Astrocyte (in vitro differentiated cells and primary cell): ENCODE data around the gene PLA2G6. TPM values are rescaled to one million over a fixed set of nuclear protein-coding genes. Genes with fewer than 3 reads are reported as not detected.

Experiments
- DNase-seq: peaks from one replicate; pipeline ENCODE4 v3.0.0-alpha.2; 2010; ENCODE audit warnings: low read depth
- FAIRE-seq: peaks from 2 replicates; lab custom pipeline; 2011; peaks lifted over from hg19 to GRCh38; lab: Jason Lieb, UNC
- H2AFZ ChIP-seq: 2 replicates; pipeline ENCODE4 v1.6.0; 2012; ENCODE audit warnings: low read depth, low read length, inconsistent platforms
- H3K27ac ChIP-seq: 2 replicates; pipeline ENCODE4 v1.5.1; 2011; ENCODE audit warnings: low read depth, low read length, inconsistent platforms
- H3K27me3 ChIP-seq: 2 replicates; pipeline ENCODE4 v1.6.0; 2011; ENCODE audit warnings: low read length, inconsistent platforms; ENCODE audit not compliant: insufficient read depth
- H3K36me3 ChIP-seq: 2 replicates; pipeline ENCODE4 v1.5.1; 2011; ENCODE audit warnings: low read length, inconsistent platforms; ENCODE audit not compliant: insufficient read depth
- H3K4me1 ChIP-seq: 2 replicates; pipeline ENCODE4 v1.5.1; 2011; ENCODE audit warnings: low read length, inconsistent platforms; ENCODE audit not compliant: insufficient read depth
- H3K4me2 ChIP-seq: 2 replicates; pipeline ENCODE4 v1.6.0; 2012; ENCODE audit warnings: low read length, inconsistent platforms
- H3K4me3 ChIP-seq: 2 replicates; pipeline ENCODE4 v1.5.1; 2011; ENCODE audit warnings: low read depth, mild to moderate bottlenecking, low read length, inconsistent platforms; ENCODE audit not compliant: insufficient read depth
- H3K79me2 ChIP-seq: 2 replicates; pipeline ENCODE4 v1.6.0; 2012; ENCODE audit warnings: mild to moderate bottlenecking, low read length, inconsistent platforms; ENCODE audit not compliant: insufficient read depth
- H3K9ac ChIP-seq: 2 replicates; pipeline ENCODE4 v1.6.0; 2012; ENCODE audit warnings: mild to moderate bottlenecking, low read length, inconsistent platforms
- H3K9me3 ChIP-seq: 2 replicates; pipeline ENCODE4 v1.5.1; 2012; ENCODE audit warnings: low read depth, mild to moderate bottlenecking, low read length, inconsistent platforms; ENCODE audit not compliant: insufficient read depth
- H4K20me1 ChIP-seq: 2 replicates; pipeline ENCODE4 v1.6.0; 2012; ENCODE audit warnings: low read length, inconsistent platforms; ENCODE audit not compliant: insufficient read depth
- H3K27ac Mint-ChIP-seq: one replicate; pipeline ENCODE4 v1.8.0; 2021; ENCODE audit warnings: mild to moderate bottlenecking, mixed read lengths; ENCODE audit not compliant: unreplicated experiment
- H3K27me3 Mint-ChIP-seq: one replicate; pipeline ENCODE4 v1.8.0; 2021; ENCODE audit warnings: low read depth, mixed read lengths; ENCODE audit not compliant: unreplicated experiment
- H3K36me3 Mint-ChIP-seq: one replicate; pipeline ENCODE4 v1.8.0; 2021; ENCODE audit warnings: low read depth, mixed read lengths; ENCODE audit not compliant: unreplicated experiment
- H3K4me1 Mint-ChIP-seq: one replicate; pipeline ENCODE4 v1.8.0; 2021; ENCODE audit warnings: low read depth, mixed read lengths; ENCODE audit not compliant: unreplicated experiment
- H3K4me3 Mint-ChIP-seq: one replicate; pipeline ENCODE4 v1.8.0; 2021; ENCODE audit warnings: mild to moderate bottlenecking, moderate library complexity, mixed read lengths; ENCODE audit not compliant: unreplicated experiment
- H3K9me3 Mint-ChIP-seq: one replicate; pipeline ENCODE4 v1.8.0; 2021; ENCODE audit warnings: mild to moderate bottlenecking, mixed read lengths; ENCODE audit not compliant: unreplicated experiment
- EZH2 ChIP-seq: IDR thresholded peaks from 2 replicates; pipeline ENCODE4 v1.6.1; 2012; ENCODE audit warnings: mild to moderate bottlenecking, low read length, inconsistent platforms; ENCODE audit not compliant: insufficient read depth
- total RNA-seq: library from RNA; stranded (reverse); gene quantifications from 2 replicates; pipeline ENCODE4 v1.2.1, GENCODE V29; 2021
- TF ChIP-seq, protein P1 (sequence below): IDR thresholded peaks from 2 replicates; pipeline ENCODE4 v1.5.1; 2011; ENCODE audit warnings: low read depth, mild to moderate bottlenecking, inconsistent platforms, low read length, moderate library complexity; ENCODE audit not compliant: insufficient read depth

The PLA2G6 gene
- total RNA-seq, 1 donor from 2014 or later: 10.0 TPM

DNA sequence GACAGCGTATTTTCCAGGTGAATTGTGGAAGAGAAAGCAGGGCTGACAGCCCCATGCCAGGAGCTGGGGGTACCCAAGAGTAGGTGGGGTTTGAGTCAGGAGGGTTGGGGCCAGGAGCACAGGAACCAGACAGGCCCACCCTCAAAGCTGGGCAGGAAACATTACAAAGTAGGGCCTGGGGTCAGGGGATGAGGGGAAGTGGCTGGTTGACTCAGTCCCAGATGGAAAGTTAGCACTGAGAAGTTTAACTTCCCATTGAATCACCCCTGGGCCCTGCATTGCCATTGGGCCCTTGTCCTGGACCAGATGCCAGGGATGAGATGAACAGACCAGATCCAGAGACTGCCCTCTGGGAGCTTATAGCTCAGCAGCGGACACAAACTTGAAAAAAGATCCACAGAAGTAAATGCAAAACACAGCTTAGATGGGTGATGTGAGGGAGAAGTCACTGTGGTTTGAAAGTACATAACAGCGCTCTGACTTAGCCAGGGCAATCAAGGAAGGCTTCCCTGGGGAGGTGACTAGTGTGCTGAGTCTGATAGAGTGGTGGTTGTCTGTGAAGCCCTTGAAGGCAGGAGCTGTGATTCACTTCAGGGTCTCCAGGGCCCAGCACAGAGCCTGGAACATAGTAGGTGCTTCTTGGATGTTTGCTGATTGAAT is 22.4 kb upstream of the PLA2G6 start:
- peak overlapping the region; percentile 78 for H3K27ac Mint-ChIP-seq
- Histone ChIP-seq H3K27me3 (no peaks in the 10 kb centered on the region), H3K4me2 (peak overlapping the region; percentile 95), H3K4me3 (peak overlapping the region; percentile 88), H3K9me3 (no peaks in the 10 kb centered on the region), H2AFZ (no peak overlapping the region), H3K27ac (peak overlapping the region; percentile 99), H3K79me2 (peaks cover 62% of the 10 kb centered on the region), H3K4me1 (peaks cover 38% of the 10 kb centered on the region), H3K36me3 (no peaks in the 10 kb centered on the region), H4K20me1 (peaks cover 56% of the 10 kb centered on the region), H3K9ac (peak overlapping the region; percentile 99)
- peak; percentile 47 for FAIRE-seq
- H3K9me3 Mint-ChIP-seq: peaks cover 2% of the 10 kb centered on the region
- TF ChIP-seq, protein P1, sequence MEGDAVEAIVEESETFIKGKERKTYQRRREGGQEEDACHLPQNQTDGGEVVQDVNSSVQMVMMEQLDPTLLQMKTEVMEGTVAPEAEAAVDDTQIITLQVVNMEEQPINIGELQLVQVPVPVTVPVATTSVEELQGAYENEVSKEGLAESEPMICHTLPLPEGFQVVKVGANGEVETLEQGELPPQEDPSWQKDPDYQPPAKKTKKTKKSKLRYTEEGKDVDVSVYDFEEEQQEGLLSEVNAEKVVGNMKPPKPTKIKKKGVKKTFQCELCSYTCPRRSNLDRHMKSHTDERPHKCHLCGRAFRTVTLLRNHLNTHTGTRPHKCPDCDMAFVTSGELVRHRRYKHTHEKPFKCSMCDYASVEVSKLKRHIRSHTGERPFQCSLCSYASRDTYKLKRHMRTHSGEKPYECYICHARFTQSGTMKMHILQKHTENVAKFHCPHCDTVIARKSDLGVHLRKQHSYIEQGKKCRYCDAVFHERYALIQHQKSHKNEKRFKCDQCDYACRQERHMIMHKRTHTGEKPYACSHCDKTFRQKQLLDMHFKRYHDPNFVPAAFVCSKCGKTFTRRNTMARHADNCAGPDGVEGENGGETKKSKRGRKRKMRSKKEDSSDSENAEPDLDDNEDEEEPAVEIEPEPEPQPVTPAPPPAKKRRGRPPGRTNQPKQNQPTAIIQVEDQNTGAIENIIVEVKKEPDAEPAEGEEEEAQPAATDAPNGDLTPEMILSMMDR: no peak
- TF ChIP-seq EZH2: no peak
- H3K36me3 Mint-ChIP-seq: peaks cover 11% of the 10 kb centered on the region
- peaks cover 19% of the 10 kb centered on the region for H3K4me1 Mint-ChIP-seq
- DNase-seq: peak; percentile 48
- peak overlapping the region; percentile 87 for H3K4me3 Mint-ChIP-seq
- no peaks in the 10 kb centered on the region for H3K27me3 Mint-ChIP-seq

DNA sequence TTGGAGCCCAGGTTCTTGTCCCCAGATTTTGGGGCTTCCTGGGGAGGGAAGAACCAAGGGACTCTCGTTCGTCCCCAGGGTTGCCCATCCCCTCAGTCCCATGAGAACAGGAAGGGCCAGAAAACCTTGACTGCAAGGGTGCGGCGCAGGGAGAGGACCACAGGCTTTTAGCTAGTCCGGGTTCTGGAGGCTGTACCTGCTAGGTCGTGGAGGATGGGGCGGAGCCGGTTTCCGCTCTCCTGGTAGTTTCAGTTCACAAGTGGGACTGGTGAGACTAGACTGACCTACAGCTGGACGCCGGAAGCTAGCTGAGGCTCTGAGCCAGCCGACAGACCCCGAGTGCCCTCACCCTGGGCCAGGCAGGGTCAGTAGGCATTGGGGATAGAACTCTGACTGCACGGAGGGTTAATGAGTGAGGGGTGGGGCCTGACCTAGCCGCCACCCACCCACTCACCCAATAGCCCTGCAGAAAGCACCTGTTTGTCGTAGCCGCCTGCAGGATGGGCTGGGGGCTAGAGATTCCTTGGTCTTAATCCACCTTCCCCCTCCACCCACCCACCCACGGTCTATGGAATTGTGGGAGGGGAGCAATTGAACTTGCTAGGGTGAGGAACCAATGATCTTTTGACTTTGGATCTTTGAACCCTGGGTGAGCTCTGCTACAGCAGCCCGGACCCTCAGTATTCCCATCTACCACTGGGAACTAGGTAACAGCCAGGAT is 21.6 kb upstream of the PLA2G6 start:
- Histone ChIP-seq H3K79me2 (peaks cover 55% of the 10 kb centered on the region), H3K27ac (peak overlapping the region; percentile 99), H3K4me2 (peak overlapping the region; percentile 95), H3K36me3 (no peaks in the 10 kb centered on the region), H3K9ac (peak overlapping the region; percentile 99), H4K20me1 (peaks cover 49% of the 10 kb centered on the region), H3K9me3 (no peaks in the 10 kb centered on the region), H2AFZ (no peak overlapping the region), H3K27me3 (no peaks in the 10 kb centered on the region), H3K4me3 (peak overlapping the region; percentile 88), H3K4me1 (peaks cover 38% of the 10 kb centered on the region)
- Mint-ChIP-seq H3K27me3 (no peaks in the 10 kb centered on the region), H3K4me1 (peaks cover 19% of the 10 kb centered on the region), H3K9me3 (peaks cover 2% of the 10 kb centered on the region), H3K27ac (peak overlapping the region; percentile 78), H3K4me3 (peak overlapping the region; percentile 87), H3K36me3 (peaks cover 11% of the 10 kb centered on the region)
- FAIRE-seq (no peak), DNase-seq (no peak)
- TF ChIP-seq, protein P1: no peak
- TF ChIP-seq EZH2: no peak
